ENCODE measurements around the gene AQP12A. TPM values are rescaled to one million over a fixed set of nuclear protein-coding genes. Genes with fewer than 3 reads are reported as not detected.

The AQP12A gene
- total RNA-seq, 5 donors from 2014 or later (not counting 1 experiment from before 2014, with no cell fraction given), result not detected

GRCh38 chr2:240716130-240716798 is 24.6 kb downstream of the AQP12A start:
- ATAC-seq (replicated peaks in 1 of 4), result no peak
- H3K4me3 ChIP-seq (ENCODE audit: control insufficient read depth in 1 of 2, extremely low read depth in 1 of 2, low read length in 1 of 2), result no peak overlapping the region
- no peaks in the 10 kb centered on the region for H3K9me3 Mint-ChIP-seq
- no peak overlapping the region for H3K27ac ChIP-seq (ENCODE audit: low read length)
- no peaks in the 10 kb centered on the region for H3K36me3 Mint-ChIP-seq
- H3K4me3 Mint-ChIP-seq, result no peak overlapping the region
- H3K4me1 Mint-ChIP-seq, result no peaks in the 10 kb centered on the region
- ChIA-PET CTCF (no interaction called here), POLR2A (no interaction called here)
- no peaks in the 10 kb centered on the region for H3K36me3 ChIP-seq (ENCODE audit: control insufficient read depth in 2 of 2, extremely low read depth in 1 of 2, insufficient read depth in 1 of 2, low read length in 1 of 2)
- H3K4me1 ChIP-seq (ENCODE audit: control insufficient read depth in 1 of 2, extremely low read depth in 1 of 2, insufficient read depth in 2 of 2, low read length in 2 of 2), result no peaks in the 10 kb centered on the region
- no peaks in the 10 kb centered on the region for H3K27me3 Mint-ChIP-seq
- H3K27me3 ChIP-seq (replicated peaks in 1 of 2; ENCODE audit: control insufficient read depth in 2 of 2, extremely low read depth in 1 of 2, insufficient read depth in 2 of 2, low read length in 1 of 2), result peaks cover 0 to 50% of the 10 kb centered on the region in 2 experiments
- H3K27ac Mint-ChIP-seq, result peak overlapping the region in 1 of 2 donors; percentile 46
- no peaks in the 10 kb centered on the region for H3K9me3 ChIP-seq
- DNase-seq, result no peak
- 90% methylated on average over 18 of the region's 23 CpGs for WGBS (ENCODE audit: insufficient coverage)

- POLR2A ChIA-PET, result no interaction called here
- WGBS (ENCODE audit: insufficient coverage), result 82% methylated on average over 14 of the region's 18 CpGs
Measured at GRCh38 chr2:240717181-240717641, 25.5 kb downstream of the AQP12A start.

GRCh38 chr2:240717681-240718581 is 26.3 kb downstream of the AQP12A start:
- H3K9me3 Mint-ChIP-seq, result no peaks in the 10 kb centered on the region
- H3K27ac Mint-ChIP-seq, result no peak overlapping the region
- no peaks in the 10 kb centered on the region for H3K27me3 Mint-ChIP-seq
- H3K27me3 ChIP-seq (replicated peaks in 1 of 2; ENCODE audit: control insufficient read depth in 2 of 2, extremely low read depth in 1 of 2, insufficient read depth in 2 of 2, low read length in 1 of 2), result peaks cover 0 to 53% of the 10 kb centered on the region in 2 experiments
- H3K36me3 ChIP-seq (ENCODE audit: control insufficient read depth in 2 of 2, extremely low read depth in 1 of 2, insufficient read depth in 1 of 2, low read length in 1 of 2), result no peaks in the 10 kb centered on the region
- H3K9me3 ChIP-seq, result no peaks in the 10 kb centered on the region
- DNase-seq (no peak), ATAC-seq (replicated peaks in 1 of 4) (no peak)
- H3K4me3 ChIP-seq (ENCODE audit: control insufficient read depth in 1 of 2, extremely low read depth in 1 of 2, low read length in 1 of 2), result no peak overlapping the region
- ChIA-PET CTCF (no interaction called here), POLR2A (no interaction called here)
- H3K36me3 Mint-ChIP-seq, result no peaks in the 10 kb centered on the region
- H3K4me1 Mint-ChIP-seq, result no peaks in the 10 kb centered on the region
- H3K27ac ChIP-seq (ENCODE audit: low read length), result no peak overlapping the region
- no peaks in the 10 kb centered on the region for H3K4me1 ChIP-seq (ENCODE audit: control insufficient read depth in 1 of 2, extremely low read depth in 1 of 2, insufficient read depth in 2 of 2, low read length in 2 of 2)
- 95% methylated on average over 26 of the region's 31 CpGs for WGBS (ENCODE audit: insufficient coverage)
- no peak overlapping the region for H3K4me3 Mint-ChIP-seq

More at GRCh38 chr2:240717181-240717641, 25.5 kb downstream of the AQP12A start:
- Histone ChIP-seq H3K27me3 (replicated peaks in 1 of 2; ENCODE audit: control insufficient read depth in 2 of 2, extremely low read depth in 1 of 2, insufficient read depth in 2 of 2, low read length in 1 of 2) (peaks cover 0 to 54% of the 10 kb centered on the region in 2 experiments), H3K4me1 (ENCODE audit: control insufficient read depth in 1 of 2, extremely low read depth in 1 of 2, insufficient read depth in 2 of 2, low read length in 2 of 2) (no peaks in the 10 kb centered on the region), H3K4me3 (ENCODE audit: control insufficient read depth in 1 of 2, extremely low read depth in 1 of 2, low read length in 1 of 2) (no peak overlapping the region), H3K36me3 (ENCODE audit: control insufficient read depth in 2 of 2, extremely low read depth in 1 of 2, insufficient read depth in 1 of 2, low read length in 1 of 2) (no peaks in the 10 kb centered on the region), H3K9me3 (no peaks in the 10 kb centered on the region), H3K27ac (ENCODE audit: low read length) (no peak overlapping the region)
- Mint-ChIP-seq H3K36me3 (no peaks in the 10 kb centered on the region), H3K27ac (no peak overlapping the region), H3K4me1 (no peaks in the 10 kb centered on the region), H3K9me3 (no peaks in the 10 kb centered on the region), H3K4me3 (no peak overlapping the region), H3K27me3 (no peaks in the 10 kb centered on the region)
- ATAC-seq (replicated peaks in 1 of 4) (no peak), DNase-seq (no peak)
- CTCF ChIA-PET, result no interaction called here

- ATAC-seq (replicated peaks in 1 of 4), result no peak
- H3K27ac Mint-ChIP-seq, result no peak overlapping the region
- H3K4me3 ChIP-seq (ENCODE audit: control insufficient read depth in 1 of 2, extremely low read depth in 1 of 2, low read length in 1 of 2), result no peak overlapping the region
- no peaks in the 10 kb centered on the region for H3K36me3 ChIP-seq (ENCODE audit: control insufficient read depth in 2 of 2, extremely low read depth in 1 of 2, insufficient read depth in 1 of 2, low read length in 1 of 2)
- H3K27me3 Mint-ChIP-seq, result no peaks in the 10 kb centered on the region
- WGBS (ENCODE audit: insufficient coverage), result 85% methylated on average over 17 of the region's 25 CpGs
- no peaks in the 10 kb centered on the region for H3K9me3 Mint-ChIP-seq
- H3K27ac ChIP-seq (ENCODE audit: low read length), result no peak overlapping the region
- H3K4me1 ChIP-seq (ENCODE audit: control insufficient read depth in 1 of 2, extremely low read depth in 1 of 2, insufficient read depth in 2 of 2, low read length in 2 of 2), result no peaks in the 10 kb centered on the region
- peaks cover 0 to 52% of the 10 kb centered on the region in 2 experiments for H3K27me3 ChIP-seq (replicated peaks in 1 of 2; ENCODE audit: control insufficient read depth in 2 of 2, extremely low read depth in 1 of 2, insufficient read depth in 2 of 2, low read length in 1 of 2)
- ChIA-PET CTCF (no interaction called here), POLR2A (no interaction called here)
- H3K36me3 Mint-ChIP-seq, result no peaks in the 10 kb centered on the region
- no peaks in the 10 kb centered on the region for H3K4me1 Mint-ChIP-seq
- H3K4me3 Mint-ChIP-seq, result no peak overlapping the region
- DNase-seq, result no peak
- H3K9me3 ChIP-seq, result no peaks in the 10 kb centered on the region
Measured at GRCh38 chr2:240718896-240719490, 27.3 kb downstream of the AQP12A start.

GRCh38 chr2:240719676-240720545 is 28.2 kb downstream of the AQP12A start:
- Mint-ChIP-seq H3K9me3 (no peaks in the 10 kb centered on the region), H3K27me3 (no peaks in the 10 kb centered on the region), H3K36me3 (no peaks in the 10 kb centered on the region), H3K27ac (no peak overlapping the region), H3K4me3 (no peak overlapping the region), H3K4me1 (no peaks in the 10 kb centered on the region)
- ATAC-seq (replicated peaks in 1 of 4) (no peak), DNase-seq (no peak)
- POLR2A ChIA-PET, result no interaction called here
- no peaks in the 10 kb centered on the region for H3K4me1 ChIP-seq (ENCODE audit: control insufficient read depth in 1 of 2, extremely low read depth in 1 of 2, insufficient read depth in 2 of 2, low read length in 2 of 2)
- H3K9me3 ChIP-seq, result no peaks in the 10 kb centered on the region
- no peak overlapping the region for H3K4me3 ChIP-seq (ENCODE audit: control insufficient read depth in 1 of 2, extremely low read depth in 1 of 2, low read length in 1 of 2)
- WGBS (ENCODE audit: insufficient coverage), result 75% methylated on average over 24 of the region's 25 CpGs
- no peak overlapping the region for H3K27ac ChIP-seq (ENCODE audit: low read length)
- CTCF ChIA-PET, result no interaction called here
- no peaks in the 10 kb centered on the region for H3K36me3 ChIP-seq (ENCODE audit: control insufficient read depth in 2 of 2, extremely low read depth in 1 of 2, insufficient read depth in 1 of 2, low read length in 1 of 2)
- peaks cover 0 to 58% of the 10 kb centered on the region in 2 experiments for H3K27me3 ChIP-seq (replicated peaks in 1 of 2; ENCODE audit: control insufficient read depth in 2 of 2, extremely low read depth in 1 of 2, insufficient read depth in 2 of 2, low read length in 1 of 2)

Measured in T-cell (primary cell).